Cardiac septum (tissue), 1 donor: Measurements from ENCODE around the gene TMEM116. TPM values are rescaled to one million over a fixed set of nuclear protein-coding genes. Genes with fewer than 3 reads are reported as not detected.

Experiments
- DNase-seq: peaks from one replicate; pipeline ENCODE4 v3.0.0-alpha.2; 2020; ENCODE audit warnings: low spot score
- intact Hi-C: fragments of 100-400 bp; cut with DNase I; formaldehyde crosslinking; loops from one replicate; pipeline ENCODE4 v1.14.0; 2022
- microRNA-seq: library from miRNA; unstranded; fragments of <30 nt; microRNA quantifications from one replicate; pipeline ENCODE4 v1.2.0, GENCODE V29; 2020
- total RNA-seq: library from RNA; stranded (reverse); fragmentation: NEBNext Ultra II Directional; extraction: Animal tissue kit (Norgen Biotek cat#: 25700); gene quantifications from one replicate; pipeline ENCODE4 v1.2.1, GENCODE V29; 2021
- donor health status: DM: no; HTN: no; CAD: no.

Gene TMEM116
- total RNA-seq, 1 donor from 2014 or later = 32.2 TPM

- intact Hi-C loops = no loop called here
These were observed 87.8 kb downstream of the TMEM116 start for GRCh38 chr12:111925171-111925570.

GRCh38 chr12:111907740-111908139 lies 105.2 kb downstream of the TMEM116 start:
- no peak for DNase-seq
- intact Hi-C loops = no loop called here

More at GRCh38 chr12:111925171-111925570, 87.8 kb downstream of the TMEM116 start:
- no peak for DNase-seq

- no peak for DNase-seq
- intact Hi-C loops = no loop called here
These were observed 107.5 kb downstream of the TMEM116 start for GRCh38 chr12:111905502-111905901.

GRCh38 chr12:111904446-111904975 lies 108.5 kb downstream of the TMEM116 start:
- DNase-seq = no peak
- intact Hi-C loops = no loop called here

GRCh38 chr12:111901182-111901581 lies 111.8 kb downstream of the TMEM116 start:
- no peak for DNase-seq

GRCh38 chr12:111894556-111894955 lies 118.4 kb downstream of the TMEM116 start:
- intact Hi-C loops = no loop called here
- no peak for DNase-seq

More at GRCh38 chr12:111901182-111901581, 111.8 kb downstream of the TMEM116 start:
- intact Hi-C loops = no loop called here

- intact Hi-C loops = no loop called here
- DNase-seq = no peak
These were observed 119.7 kb downstream of the TMEM116 start for GRCh38 chr12:111893287-111893686.

GRCh38 chr12:111887926-111888745 lies 124.8 kb downstream of the TMEM116 start:
- no peak for DNase-seq
- intact Hi-C loops = no loop called here

- intact Hi-C loops = no loop called here
- no peak for DNase-seq
These were observed 126.1 kb downstream of the TMEM116 start for GRCh38 chr12:111886662-111887545.

- intact Hi-C loops = no loop called here
- DNase-seq = no peak
These were observed 131.2 kb downstream of the TMEM116 start for GRCh38 chr12:111881716-111882115.

Small RNA genes lying within 50 kb of the gene (microRNA-seq; reads per million reads assigned to microRNA genes)
- not detected for gene MIR3657

Other genes with a start within 250 kb of the TMEM116 start
- gene ALDH2, start 246.2 kb downstream of the TMEM116 start, total RNA-seq = 168 TPM
- gene MAPKAPK5, start 170.9 kb downstream of the TMEM116 start, total RNA-seq = 25.7 TPM
- 42.1 TPM for gene ERP29, start 261 bp upstream of the TMEM116 start, total RNA-seq
- gene NAA25, start 95.6 kb upstream of the TMEM116 start, total RNA-seq = 23.1 TPM
- gene TRAFD1, start 112.4 kb upstream of the TMEM116 start, total RNA-seq = 32.3 TPM